ENCODE data around the gene ZBTB25.
A peak's percentile ranks its signal among the peaks of the same experiment; 100 is the strongest.

ZBTB25 gene

GRCh38 chr14:64503434-64504309, at the start of gene ZBTB25:
Gene ZBTB25 (minus strand): TSS chr14:64503838. CDS start chr14:64490533, 13,305 bp downstream.
- peak; percentile 94 for DNase-seq

GRCh38 chr14:64550621-64551333, 47.1 kb upstream of the ZBTB25 start:
- Histone ChIP-seq H3K27me3 (ENCODE audit: insufficient read depth, low read depth, severe bottlenecking) (no peaks in the 10 kb centered on the region), H3K27ac (0 out of 2 replicates have a peak overlapping the region, but pooled peaks have one; percentile 42), H3K9me3 (ENCODE audit: severe bottlenecking) (no peaks in the 10 kb centered on the region), H3K36me3 (no peaks in the 10 kb centered on the region), H3K4me3 (ENCODE audit: low read depth, low read length) (no peak overlapping the region)
- no peak for TF ChIP-seq CTCF (IDR thresholded peaks at IDR 0.05; ENCODE audit: low read depth, low read length)
- DNase-seq = no peak

More at GRCh38 chr14:64503434-64504309, at the start of gene ZBTB25:
- Histone ChIP-seq H3K27me3 (ENCODE audit: insufficient read depth, low read depth, severe bottlenecking) (no peaks in the 10 kb centered on the region), H3K27ac (peak within 1 kb of the TSS; percentile 99), H3K4me3 (ENCODE audit: low read depth, low read length) (peak within 1 kb of the TSS; percentile 89), H3K9me3 (ENCODE audit: severe bottlenecking) (no peaks in the 10 kb centered on the region), H3K36me3 (peaks cover 8% of the 10 kb centered on the region)
- no peak for TF ChIP-seq CTCF (IDR thresholded peaks at IDR 0.05; ENCODE audit: low read depth, low read length)

- H3K36me3 ChIP-seq = no peaks in the 10 kb centered on the region
- H3K4me3 ChIP-seq (ENCODE audit: low read depth, low read length) = no peak within 1 kb of the TSS
- H3K9me3 ChIP-seq (ENCODE audit: severe bottlenecking) = no peaks in the 10 kb centered on the region
- no peaks in the 10 kb centered on the region for H3K27me3 ChIP-seq (ENCODE audit: insufficient read depth, low read depth, severe bottlenecking)
- no peak for DNase-seq
- no peak for TF ChIP-seq CTCF (IDR thresholded peaks at IDR 0.05; ENCODE audit: low read depth, low read length)
- no peak within 1 kb of the TSS for H3K27ac ChIP-seq
Observed at GRCh38 chr14:64549791-64550620, 46.4 kb upstream of the ZBTB25 start, which contains the start of gene PPP1R36. Gene PPP1R36 (plus strand): TSS chr14:64549961. CDS start chr14:64549998, 37 bp downstream.

GRCh38 chr14:64549016-64549415, 45.4 kb upstream of the ZBTB25 start:
- Histone ChIP-seq H3K27me3 (ENCODE audit: insufficient read depth, low read depth, severe bottlenecking) (no peaks in the 10 kb centered on the region), H3K4me3 (ENCODE audit: low read depth, low read length) (no peak overlapping the region), H3K9me3 (ENCODE audit: severe bottlenecking) (no peaks in the 10 kb centered on the region), H3K27ac (no peak overlapping the region), H3K36me3 (no peaks in the 10 kb centered on the region)
- no peak for TF ChIP-seq CTCF (IDR thresholded peaks at IDR 0.05; ENCODE audit: low read depth, low read length)
- DNase-seq = no peak

- Histone ChIP-seq H3K36me3 (no peaks in the 10 kb centered on the region), H3K9me3 (ENCODE audit: severe bottlenecking) (peaks cover 13% of the 10 kb centered on the region), H3K27ac (no peak overlapping the region), H3K27me3 (ENCODE audit: insufficient read depth, low read depth, severe bottlenecking) (no peaks in the 10 kb centered on the region), H3K4me3 (ENCODE audit: low read depth, low read length) (no peak overlapping the region)
- no peak for TF ChIP-seq CTCF (IDR thresholded peaks at IDR 0.05; ENCODE audit: low read depth, low read length)
- no peak for DNase-seq
Observed at GRCh38 chr14:64544607-64545312, 41.1 kb upstream of the ZBTB25 start.
